Inflammatory macrophage (primary cell): ENCODE data around the gene NAPG.
"Not testable (repeated sequence)": the region's sequence is repeated elsewhere in the genome, so short reads cannot be mapped to it uniquely, and the experiment has no call there.

Source experiments
- DNase-seq, 2 donors: peaks; one replicate each; pipeline ENCODE4 v3.0.0-alpha.2; 2020 to 2022
- total RNA-seq, 18 experiments: gene quantifications; one replicate each; lab custom pipeline; 2026; ENCODE audit warnings: mixed read lengths in 6 of 18, inconsistent platforms in 2 of 18; lab: John Stamatoyannopoulos, UW

The NAPG gene
- total RNA-seq = 31.4 to 74.8 (median 54.6) reads per million in 18 experiments

DNA sequence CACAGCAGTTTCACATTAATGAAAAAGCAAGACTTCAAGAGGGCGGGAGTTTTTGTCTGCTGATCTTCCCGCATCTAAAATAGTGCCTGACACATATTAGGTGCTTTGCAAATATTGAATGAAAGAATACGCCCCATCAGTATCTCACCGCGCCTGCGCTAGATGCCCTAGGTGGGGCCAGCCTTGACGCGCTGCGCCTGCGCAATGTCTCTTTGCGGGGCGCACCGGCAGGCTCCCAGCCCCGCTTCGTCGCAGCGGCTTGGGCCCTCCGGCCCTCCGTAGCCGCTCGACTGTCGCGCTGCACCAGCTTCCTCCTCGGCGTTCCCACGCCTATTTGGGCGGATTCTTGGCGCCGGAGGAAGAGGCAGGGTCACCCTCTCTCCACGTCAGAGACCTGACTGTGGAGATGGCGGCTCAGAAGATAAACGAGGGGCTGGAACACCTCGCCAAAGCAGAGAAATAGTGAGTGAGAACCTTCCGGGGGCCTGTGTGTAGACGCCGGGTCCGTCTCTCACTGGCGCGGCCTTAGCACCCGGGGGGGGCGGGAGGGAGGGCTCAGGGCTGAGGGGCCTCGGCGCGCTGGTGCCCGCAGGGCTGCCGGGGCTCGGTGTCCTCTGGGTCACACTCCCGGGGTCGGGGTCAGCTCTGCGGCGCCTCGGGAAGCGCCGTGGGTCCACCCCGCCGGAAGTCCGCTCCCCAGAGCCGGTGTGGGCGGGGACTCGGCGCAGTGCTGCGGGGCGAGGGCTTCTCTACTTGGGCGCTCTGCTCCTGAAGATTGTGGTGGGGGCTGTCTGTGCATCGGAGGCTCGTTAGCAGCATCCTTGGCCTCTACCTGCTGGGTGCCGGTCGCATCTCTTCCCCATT is at the start of gene NAPG:
Gene NAPG (plus strand): TSS at position 331 of the 864 bp plus-strand sequence. CDS start 76 bp downstream, at position 407.
- peak; percentile 96 to 98 for DNase-seq

DNA sequence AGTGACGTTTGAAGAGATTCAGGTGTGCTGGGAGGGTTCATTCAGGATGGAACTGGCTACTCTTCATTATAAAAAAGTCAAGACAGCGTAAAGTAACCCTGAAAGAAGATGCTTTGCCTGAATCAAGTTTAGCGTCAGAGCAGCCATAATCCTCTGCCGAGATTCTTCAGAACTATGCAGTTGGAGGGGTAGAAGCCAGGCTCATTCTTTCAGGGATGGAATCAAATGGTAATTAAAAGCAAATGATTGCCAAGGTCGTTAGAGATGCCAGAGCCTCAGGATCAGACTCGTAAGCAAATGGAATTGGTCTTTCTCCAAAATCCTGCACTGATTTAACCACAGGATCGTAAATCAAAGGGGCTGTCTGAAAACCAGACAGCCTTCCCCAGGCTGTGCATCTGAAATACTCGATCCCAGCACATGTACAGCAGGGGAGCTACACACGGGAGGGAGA is 49.5 kb upstream of the NAPG start:
- DNase-seq = no peak

DNA sequence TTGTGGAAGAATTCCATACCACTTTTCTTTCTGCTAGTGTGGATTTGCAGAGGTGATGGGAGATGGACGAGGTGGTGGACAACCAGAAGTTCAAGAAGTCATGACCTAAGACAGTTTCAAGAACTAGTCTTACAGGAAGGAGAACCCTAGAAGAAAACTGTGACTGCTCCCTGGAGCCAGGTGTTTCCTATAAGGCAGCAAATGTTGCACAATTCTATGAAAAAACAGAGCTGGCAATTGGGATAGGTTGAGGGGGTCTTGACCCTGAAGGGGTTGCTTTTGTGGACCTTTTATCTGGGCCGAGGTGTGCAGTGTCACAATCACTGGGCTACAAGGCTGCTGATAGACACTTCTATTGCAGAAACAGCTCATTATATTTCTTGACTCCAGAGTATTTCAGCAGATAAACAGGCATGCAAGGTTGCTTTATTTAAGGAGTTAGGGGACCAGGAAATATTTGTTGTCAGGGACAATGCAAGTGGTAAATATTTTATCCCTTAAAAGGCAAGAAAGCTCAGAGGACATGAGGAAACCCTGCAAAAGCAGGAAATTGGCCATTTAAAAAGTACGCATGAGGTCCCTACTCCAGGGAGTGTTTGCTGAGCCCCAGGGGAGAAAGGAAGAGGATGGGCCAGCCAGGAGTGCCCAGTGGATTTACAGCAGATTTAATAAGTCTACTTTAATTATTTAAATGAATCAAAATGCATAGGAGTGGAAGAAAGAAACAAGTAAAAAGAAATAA is 48.5 kb upstream of the NAPG start:
- no peak for DNase-seq

DNA sequence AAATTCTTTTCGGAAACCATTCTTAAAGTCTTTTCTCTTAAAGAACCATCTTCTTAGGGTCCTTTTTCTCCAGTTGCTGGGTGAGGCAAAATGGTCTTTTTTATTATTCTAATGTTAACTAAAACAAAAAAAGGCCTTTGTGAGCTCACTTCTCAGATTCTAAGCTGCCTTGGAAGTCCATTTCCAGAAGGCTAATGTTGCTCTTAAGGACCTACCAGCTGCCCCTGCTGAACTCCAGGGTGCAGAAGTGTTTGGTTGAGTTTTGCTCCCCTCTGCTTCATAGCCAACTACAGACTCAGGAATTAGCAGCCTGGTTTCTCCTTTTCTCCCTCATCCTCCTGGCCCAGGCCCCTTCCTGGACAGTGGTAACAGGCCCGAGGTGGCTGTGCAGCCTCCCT is 48.0 kb upstream of the NAPG start:
- DNase-seq = no peak

DNA sequence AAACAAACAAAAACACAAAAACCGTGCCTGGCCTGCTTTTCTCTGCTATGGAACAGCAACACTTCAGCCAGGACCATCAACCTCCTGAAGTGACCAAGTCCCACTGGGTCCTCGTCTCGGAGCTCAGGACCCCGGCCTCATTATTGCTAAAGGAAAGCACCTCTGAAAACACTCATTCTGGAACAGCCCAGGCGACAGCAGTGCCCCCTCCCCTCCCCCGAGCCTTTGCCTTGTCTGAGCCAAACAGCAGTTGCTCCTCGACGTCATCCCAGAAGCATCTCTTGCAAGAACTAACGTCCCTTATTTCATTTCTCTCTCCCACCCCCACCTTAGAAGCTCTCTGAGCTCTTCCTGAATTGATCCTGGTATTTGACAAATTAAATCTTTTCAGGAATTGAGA is 44.0 kb upstream of the NAPG start:
- DNase-seq = no peak

DNA sequence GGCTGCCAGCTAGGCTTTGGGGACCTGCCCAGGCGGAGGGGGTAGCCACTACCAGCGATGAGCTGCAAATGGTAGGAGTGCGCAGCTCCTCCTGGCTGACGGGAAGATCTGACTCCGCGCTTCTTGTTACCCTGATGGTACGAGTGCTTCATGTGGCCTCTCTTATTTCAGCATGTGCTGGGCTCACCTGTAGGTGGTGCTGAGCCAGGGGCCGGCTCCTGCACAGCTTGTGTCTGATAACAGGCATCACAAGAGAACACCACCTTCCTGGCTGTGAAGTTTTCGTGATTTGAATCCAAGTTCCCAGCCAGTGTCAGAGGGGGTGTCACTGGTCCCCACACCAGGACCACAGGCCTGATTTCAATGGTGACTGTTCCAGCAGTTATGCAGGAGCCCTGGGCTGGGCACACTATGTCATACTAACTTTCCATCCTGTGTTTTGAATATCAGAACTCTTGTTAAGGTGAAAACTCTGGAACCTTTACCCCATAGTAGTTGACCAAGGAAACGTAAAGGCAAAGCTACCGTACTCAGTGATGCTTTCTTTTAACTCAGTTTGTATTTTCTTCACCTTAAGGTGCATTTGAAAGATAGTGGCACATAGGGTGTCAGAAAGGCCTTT is 43.4 kb upstream of the NAPG start:
- DNase-seq = no peak

DNA sequence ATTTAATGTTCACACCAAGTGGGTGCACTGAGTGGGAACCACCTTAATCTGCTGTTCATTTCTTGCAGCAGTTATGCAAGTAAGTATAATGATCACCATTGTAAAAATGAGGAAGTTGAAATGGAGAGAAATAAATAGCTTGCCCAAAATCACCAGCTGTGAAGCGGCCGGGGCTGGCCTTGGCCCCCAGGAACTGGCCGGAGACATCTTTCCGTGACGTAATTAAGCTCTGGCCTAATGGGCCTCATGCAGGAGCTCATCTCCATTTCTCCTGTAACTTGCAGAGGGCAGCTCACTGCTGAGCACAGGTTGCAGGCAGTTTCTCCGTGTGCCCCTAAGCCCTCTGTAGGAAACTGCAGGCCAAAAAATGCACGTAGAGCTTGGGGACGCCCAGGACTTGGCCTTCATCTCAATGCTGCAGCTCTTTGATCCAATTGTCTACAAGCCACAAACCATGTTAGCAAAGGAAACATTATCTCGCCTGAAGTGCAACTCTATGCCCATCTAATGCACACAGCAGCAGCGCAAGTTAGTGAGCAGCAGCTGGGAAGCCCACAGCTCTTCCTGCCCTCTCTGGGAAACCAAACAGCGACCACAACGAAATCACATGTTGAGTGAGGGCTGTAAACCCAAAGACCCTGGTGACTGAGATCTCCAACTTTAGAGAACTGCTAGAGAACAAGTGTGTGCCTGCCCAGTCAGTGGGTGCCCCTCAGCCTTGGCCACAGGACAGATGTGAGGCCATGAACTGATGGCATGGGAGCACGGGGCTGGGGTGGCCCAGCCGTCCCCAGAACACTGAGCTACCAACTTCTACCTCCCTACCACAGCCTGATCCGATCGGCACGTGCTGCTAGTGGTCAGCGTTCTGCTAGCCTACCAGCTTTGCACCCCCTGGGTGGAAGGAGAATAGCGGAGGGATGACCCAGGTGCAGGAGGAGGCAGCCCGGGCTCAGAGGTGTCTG is 42.6 kb upstream of the NAPG start:
- peak; percentile 62 to 68 for DNase-seq

DNA sequence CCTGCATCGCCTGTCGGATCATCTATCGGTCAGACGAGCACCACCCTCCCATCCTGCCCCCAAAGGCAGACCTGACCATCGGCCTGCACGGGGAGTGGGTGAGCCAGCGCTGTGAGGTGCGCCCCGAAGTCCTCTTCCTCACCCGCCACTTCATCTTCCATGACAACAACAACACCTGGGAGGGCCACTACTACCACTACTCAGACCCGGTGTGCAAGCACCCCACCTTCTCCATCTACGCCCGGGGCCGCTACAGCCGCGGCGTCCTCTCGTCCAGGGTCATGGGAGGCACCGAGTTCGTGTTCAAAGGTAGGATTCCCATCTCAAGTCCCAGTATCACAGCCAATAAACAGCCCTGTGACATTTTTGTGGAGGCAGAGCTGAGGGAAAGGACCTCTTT is 40.4 kb upstream of the NAPG start:
- DNase-seq = no peak

DNA sequence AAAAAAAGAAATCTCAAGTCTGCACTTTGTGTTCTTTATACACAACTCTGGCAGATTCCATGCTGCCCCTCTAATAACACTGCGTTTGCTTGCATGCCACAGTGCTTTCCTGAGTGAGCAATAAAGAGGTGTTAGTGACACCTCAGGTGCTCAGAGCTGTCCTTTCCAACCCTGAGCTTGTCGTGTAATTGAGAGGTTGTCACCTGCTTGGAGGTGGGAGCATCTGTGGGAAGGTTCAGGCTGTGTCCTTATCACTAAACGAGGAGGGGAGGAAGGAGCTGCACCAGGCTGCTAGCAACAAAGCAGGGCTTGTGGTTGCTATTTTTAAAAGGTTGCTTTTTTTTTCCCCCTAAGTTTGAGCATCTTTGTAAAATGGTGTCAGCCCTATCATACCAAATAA is 39.5 kb upstream of the NAPG start:
- DNase-seq = no peak

DNA sequence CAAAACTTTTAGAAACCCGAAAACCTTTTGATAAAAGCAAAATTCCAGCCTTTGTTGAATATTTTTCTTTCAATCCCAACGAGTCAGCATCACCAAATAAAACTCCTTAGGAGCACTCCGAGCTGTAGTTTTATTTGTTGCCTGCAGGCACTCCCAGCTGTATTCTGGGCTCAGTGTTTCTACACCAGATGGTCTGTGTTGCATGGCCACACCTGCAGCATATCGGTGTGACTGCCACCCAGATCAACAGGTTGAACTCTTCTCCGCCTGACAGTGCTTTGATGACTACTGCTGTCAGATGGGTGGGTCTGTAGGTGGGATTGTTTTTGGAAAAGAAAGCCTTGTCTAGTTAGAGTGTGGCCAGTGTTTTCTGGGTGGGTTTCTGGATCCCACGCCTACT is 38.7 kb upstream of the NAPG start:
- DNase-seq = no peak

DNA sequence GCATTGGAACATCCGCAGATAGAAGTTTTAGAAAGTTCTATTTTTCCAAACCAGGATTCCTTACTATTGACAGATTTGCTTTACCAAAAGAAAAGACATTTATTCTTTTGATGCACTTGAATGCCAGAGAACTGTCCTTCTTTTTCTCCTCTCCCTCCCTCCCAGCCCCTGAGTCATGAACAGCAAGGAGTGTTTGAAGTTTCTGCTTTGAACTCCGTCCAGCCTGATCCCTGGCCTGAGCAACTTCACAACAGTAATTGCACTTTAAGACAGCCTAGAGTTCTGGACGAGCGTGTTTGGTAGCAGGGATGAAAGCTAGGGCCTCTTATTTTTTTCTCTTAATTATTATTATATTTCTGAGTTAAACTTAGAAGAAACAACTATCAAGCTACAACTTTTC is 37.8 kb upstream of the NAPG start:
- no peak for DNase-seq

DNA sequence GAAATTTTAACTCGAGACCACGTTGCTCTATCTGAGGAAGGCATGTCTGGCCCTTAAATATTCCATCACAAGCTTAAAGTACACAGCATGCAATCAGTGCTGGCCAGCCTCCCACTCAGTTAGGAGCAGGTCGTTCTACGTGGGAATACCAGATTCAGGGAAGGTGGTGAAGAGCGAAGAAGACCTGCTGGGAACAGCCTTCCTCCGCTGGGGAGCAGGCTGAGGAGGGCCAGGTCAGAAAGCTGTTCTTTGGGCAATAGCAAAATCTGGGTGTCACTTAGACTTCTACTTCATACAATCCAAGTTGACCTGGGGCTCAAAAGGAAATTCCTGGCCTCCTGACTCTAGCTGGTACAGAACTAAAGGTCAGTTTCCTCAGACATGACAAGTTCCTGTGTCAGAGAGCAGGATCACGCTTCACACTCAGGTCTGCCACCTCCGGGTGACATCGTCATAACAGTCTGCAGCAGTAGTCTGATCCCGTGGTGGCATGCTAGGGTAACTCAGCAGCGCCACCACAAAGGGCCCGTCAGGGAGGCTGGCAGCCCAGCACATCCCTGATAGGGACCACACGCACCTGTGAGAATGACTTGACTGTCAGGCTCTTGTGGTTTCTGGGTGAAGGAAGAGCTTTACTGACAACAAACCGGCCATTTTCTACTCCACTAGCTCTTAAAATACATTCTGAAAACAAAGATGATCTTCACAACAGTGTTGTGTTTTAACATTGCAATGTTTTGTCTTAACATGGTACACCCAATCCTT is 35.2 kb upstream of the NAPG start:
- DNase-seq = peak; percentile 50 to 73

DNA sequence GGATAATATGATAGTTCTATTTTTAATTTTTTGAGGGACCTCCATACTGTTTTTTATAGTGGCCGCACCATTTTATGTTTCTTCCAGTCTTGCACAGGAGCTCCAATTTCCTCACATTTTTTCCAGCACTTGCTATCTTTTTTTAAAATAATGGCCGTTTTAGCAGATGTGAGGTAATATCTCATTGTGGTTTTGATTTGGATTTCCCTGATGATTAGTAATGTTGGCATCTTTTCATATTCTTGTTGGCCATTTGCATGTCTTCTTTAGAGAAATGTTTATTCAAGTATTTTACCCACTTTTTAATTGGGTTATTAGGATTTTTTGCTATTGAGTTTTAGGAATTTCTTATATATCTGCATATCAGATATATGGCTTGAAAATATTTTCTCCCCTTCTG is 29.9 kb upstream of the NAPG start:
- DNase-seq = no peak

DNA sequence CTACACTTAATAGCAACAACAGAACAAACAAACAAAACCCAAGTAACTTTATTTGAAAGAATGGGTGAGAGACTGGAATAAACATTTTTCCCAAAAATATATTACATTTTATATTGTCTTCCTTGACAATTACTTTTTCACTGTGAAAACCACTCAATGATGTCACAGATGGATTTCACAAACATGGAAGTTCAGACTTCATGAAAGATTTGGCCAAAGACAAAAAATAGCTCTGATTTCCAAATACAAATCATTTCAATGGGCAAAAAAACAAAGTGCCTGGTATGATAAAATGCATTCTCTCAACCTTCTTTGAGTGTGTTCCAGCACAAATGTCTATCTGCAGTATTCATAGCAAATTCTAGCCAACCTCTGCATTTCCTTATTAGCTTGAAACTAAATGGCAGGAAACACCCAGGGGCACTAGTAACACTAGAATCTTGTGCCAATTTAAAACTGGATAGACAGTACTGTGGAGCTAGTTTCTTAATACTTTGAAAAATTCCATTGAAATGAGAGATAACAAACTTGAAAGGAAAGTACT is 28.5 kb upstream of the NAPG start:
- no peak for DNase-seq

DNA sequence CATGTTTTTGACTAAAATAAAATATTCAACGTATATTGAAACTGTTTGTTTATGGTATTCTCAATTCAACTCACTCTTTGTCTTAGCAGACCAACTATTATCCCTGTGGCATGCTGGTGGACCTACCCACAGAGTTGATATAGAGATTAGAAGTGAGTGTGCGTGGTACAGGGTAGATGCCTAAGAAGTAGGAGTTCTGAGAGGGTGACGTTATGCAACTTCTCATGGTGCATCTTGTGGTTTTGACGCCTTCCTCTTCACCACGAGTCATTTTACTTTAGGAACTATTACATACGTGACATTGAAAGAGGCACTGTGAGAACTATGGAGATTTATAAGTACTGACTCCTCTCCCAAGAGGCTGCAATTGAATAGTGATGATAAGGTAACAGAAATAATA is 26.6 kb upstream of the NAPG start:
- peak; percentile 81 to 87 for DNase-seq

DNA sequence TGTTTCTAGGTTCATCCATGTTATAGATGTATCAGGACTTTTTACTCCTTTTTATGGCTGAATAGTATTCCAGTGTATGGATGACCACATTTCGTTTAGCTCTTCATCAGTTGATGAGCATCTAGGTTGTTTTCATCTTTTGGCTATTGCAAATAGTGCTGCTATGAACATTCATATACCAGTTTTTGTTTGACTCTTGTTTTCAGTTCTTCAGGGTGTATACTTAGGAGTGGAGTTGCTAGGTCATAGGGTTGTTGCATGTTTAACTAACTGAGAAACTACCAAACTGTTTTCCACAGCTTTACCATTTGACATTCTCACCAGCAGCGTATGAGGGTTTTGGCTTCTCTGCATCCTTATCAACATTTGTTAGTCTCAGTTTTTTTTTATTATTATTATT is 25.8 kb upstream of the NAPG start:
- no peak for DNase-seq

DNA sequence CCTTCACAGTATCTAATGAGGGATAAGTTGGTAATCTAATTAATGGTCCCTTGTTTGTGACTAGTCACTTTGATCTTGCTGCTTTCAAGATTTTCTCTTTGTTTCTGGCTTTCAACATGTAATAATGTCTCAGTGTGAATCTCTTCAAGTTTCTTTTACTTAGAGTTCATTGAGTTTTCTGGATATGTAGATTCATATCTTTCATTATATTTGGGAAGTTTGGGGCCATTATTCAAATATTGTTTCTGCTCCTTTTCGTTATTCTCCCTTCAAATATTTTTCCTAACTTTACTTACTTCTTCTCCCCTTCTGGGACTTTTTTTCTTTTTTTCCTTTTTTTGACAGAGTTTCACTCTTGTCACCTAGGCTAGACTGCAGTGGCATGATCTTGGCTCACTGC is 21.1 kb upstream of the NAPG start:
- no peak for DNase-seq

DNA sequence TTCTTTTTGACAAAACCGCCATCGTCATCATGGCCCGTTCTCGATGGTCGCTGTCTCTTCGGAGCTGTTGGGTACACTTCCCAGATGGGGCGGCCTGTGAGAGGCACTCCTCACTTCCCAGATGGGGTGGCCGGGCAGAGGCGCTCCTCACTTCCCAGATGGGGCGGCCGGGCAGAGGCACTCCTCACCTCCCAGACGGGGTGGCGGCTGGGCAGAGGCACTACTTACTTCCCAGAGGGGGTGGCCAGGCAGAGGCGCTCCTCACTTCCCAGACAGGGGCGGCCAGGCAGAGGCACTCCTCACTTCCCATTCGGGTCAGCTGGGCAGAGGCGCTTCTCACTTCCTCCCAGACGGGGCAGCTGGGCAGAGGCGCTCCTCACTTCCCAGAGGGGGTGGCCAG is 19.9 kb upstream of the NAPG start:
- not testable (repeated sequence) for DNase-seq

DNA sequence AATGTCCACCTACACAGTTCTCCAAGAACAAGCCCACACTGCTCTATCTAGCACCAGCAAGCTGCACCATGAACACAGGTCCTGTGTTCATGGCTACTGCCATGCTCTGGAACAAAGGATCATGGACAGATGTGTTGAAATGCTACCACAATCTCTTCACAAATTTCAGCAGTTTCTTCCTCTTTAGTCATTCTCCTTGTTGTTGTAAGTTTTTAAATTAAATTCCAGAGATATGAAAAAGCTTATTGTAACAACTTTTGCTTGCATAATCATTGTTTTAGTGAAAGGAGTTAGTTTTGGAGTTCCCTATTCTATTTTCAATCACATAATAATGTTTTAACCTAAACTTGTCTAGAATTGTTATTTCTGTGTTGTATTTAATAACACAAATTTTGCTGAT is 17.2 kb upstream of the NAPG start:
- DNase-seq = peak; percentile 36 to 76

DNA sequence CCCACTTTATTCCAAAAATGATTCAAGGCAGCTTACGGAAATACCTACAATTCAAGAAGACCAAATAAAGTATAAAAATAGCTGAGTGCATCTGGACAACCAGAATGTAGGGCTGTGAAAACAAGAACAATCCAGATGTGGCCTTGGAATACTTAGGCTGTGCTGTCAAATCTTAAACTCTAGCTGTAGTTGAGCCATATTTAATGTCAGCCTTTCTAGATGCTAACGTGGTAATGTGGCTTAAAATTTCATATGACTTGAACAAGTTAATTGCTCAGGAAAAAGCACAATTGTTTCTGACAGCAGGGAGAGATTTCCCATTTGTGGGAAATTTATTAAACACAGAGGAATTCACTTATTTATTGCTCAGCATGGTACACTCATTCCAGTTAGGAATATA is 14.6 kb upstream of the NAPG start:
- DNase-seq = no peak

DNA sequence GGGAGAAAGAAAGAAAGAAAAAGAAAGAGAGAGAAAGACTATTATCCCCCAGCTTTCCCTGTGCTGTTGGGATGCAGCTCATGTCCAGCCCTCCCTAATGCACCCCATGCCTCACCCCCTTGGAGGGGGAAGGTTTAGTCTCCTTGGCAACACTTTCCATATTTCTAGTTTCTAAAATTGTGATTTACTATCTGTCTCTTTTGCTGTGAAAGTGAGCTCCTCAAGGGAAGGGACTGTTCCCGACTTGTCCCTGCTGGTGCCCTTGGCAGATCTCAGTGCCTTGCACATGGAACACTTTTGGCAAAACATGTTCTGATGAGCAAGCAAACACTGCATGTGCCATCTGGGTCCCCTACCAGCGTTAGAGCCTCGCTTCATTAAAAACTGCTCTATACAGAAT is 11.7 kb upstream of the NAPG start:
- no peak for DNase-seq
